Esophagus muscularis mucosa (tissue), 4 donors: ENCODE results near the gene KCNMB1. TPM values are rescaled to one million over a fixed set of nuclear protein-coding genes. Genes with fewer than 3 reads are reported as not detected.

Source experiments
- DNase-seq: peaks from one replicate; pipeline ENCODE4 v3.0.0-alpha.2; 2017; ENCODE audit errors: extremely low spot score
- H3K27ac ChIP-seq, 4 donors: fragments of 200-600 bp; sonication (generic); replicated peaks in 1 of 4; 1 replicate in 3 of 4; 2 replicates in 1 of 4; pipeline ENCODE4 v1.5.1; 2016 to 2019; ENCODE audit warnings: mild to moderate bottlenecking in 1 of 4
- H3K27me3 ChIP-seq, 4 donors: fragments of 200-600 bp; sonication (generic); one replicate each; pipeline versions ENCODE4 v1.5.1 to v1.6.0; 2016 to 2019
- H3K36me3 ChIP-seq, 4 donors: fragments of 200-600 bp; sonication (generic); one replicate each; pipeline ENCODE4 v1.5.1; 2016 to 2019
- H3K4me1 ChIP-seq, 4 donors: fragments of 200-600 bp; sonication (generic); one replicate each; pipeline ENCODE4 v1.5.1; 2016 to 2019
- H3K4me3 ChIP-seq, 4 donors: fragments of 200-600 bp; sonication (generic); 1 replicate in 2 of 4; 2 replicates in 2 of 4; pipeline ENCODE4 v1.5.1; 2016 to 2019; ENCODE audit warnings: mild to moderate bottlenecking in 4 of 4, moderate library complexity in 1 of 4
- H3K9me3 ChIP-seq, 4 donors: fragments of 200-600 bp; sonication (generic); 1 replicate in 3 of 4; 2 replicates in 1 of 4; pipeline ENCODE4 v1.5.1; 2016 to 2019
- EP300 ChIP-seq: sonication (generic); formaldehyde crosslinking; IDR thresholded peaks from one replicate; pipeline ENCODE4 v1.6.1; 2017; ENCODE audit warnings: antibody characterized with exemption
- POLR2A ChIP-seq: fragments of 450-650 bp; IDR thresholded peaks from one replicate; pipeline ENCODE4 v1.6.1; 2017; ENCODE audit warnings: antibody characterized with exemption, moderate library complexity, mild to moderate bottlenecking, low read depth
- POLR2AphosphoS5 ChIP-seq, 2 donors: sonication (generic); formaldehyde crosslinking; IDR thresholded peaks; one replicate each; pipeline ENCODE4 v1.6.1; 2017; ENCODE audit warnings: antibody characterized with exemption in 2 of 2
- WGBS: methylation state at CpG from one replicate; pipeline ENCODE4 v1.1.5; 2018; 5-methylcytosine and 5-hydroxymethylcytosine counted together
- intact Hi-C: fragments of 100-400 bp; cut with DNase I; formaldehyde crosslinking; loops from one replicate; pipeline ENCODE4 v1.15.1; 2023
- total RNA-seq, 4 donors: library from RNA; depleted of rRNA; stranded (reverse); fragments of >200 nt; gene quantifications; one replicate each; pipeline versions ENCODE4 v1.1.0 to v1.2.1, GENCODE V29; 2016
- TF ChIP-seq, protein P1 (sequence below), 3 experiments: fragments of 200-600 bp in 2 of 3; fragments of 450-650 bp in 1 of 3; sonication (generic) in 2 of 3; IDR thresholded peaks; one replicate each; pipeline ENCODE4 v1.5.1; 2017 to 2019; ENCODE audit warnings: antibody characterized with exemption in 3 of 3, mild to moderate bottlenecking in 2 of 3, moderate library complexity in 1 of 3

KCNMB1 gene
- total RNA-seq, 4 donors from 2014 or later = 45.6 to 83.0 (median 78.8) TPM

DNA sequence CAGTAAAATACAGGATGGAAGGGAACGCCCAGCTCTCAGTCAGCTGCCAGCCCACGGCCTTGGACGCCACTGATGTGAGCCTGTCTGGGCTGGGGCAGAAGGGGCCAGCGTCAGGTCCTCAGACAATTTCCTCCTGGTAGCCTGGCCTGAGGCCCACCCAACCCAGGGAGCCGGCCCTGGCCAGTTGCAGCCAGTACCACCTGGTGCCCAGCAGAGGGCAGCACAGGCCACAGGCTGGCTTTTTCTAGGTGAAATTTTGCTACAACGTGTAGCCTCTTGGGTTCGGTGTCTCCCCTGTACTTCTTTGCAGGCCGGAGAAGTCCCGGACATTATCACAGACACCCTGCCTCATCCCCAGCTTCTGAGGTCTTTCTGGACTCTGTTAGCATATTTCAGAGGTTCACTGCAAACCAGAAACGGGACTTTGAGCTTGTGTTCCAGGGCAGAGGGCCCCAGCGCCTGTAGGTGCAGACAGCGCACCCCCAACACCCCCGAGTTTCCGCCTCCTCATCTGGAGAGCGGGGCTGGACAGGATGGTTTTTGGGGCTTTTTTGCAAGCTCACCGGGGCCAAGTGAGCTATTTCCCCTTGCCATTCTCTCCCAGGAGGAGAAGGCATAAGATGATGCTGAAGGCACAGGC lies 45.9 kb upstream of the KCNMB1 start:
- no peaks in the 10 kb centered on the region for H3K9me3 ChIP-seq
- no peaks in the 10 kb centered on the region for H3K36me3 ChIP-seq
- H3K4me1 ChIP-seq = peaks cover 0 to 7% (median 0%) of the 10 kb centered on the region in 4 donors
- DNase-seq = no peak
- peaks cover 0 to 31% (median 1%) of the 10 kb centered on the region in 4 donors for H3K27me3 ChIP-seq
- intact Hi-C loops = loop anchor here (2.0 kb wide), 1 partner anchor 198 kb away; no protein-coding TSS in a partner anchor
- H3K27ac ChIP-seq = no peak overlapping the region
- 48% methylated on average over 9 of the region's 16 CpGs for WGBS
- TF ChIP-seq EP300 (no peak), POLR2A (no peak), POLR2AphosphoS5 (IDR thresholded peaks at IDR 0.05) (no peak)
- TF ChIP-seq, protein P1, sequence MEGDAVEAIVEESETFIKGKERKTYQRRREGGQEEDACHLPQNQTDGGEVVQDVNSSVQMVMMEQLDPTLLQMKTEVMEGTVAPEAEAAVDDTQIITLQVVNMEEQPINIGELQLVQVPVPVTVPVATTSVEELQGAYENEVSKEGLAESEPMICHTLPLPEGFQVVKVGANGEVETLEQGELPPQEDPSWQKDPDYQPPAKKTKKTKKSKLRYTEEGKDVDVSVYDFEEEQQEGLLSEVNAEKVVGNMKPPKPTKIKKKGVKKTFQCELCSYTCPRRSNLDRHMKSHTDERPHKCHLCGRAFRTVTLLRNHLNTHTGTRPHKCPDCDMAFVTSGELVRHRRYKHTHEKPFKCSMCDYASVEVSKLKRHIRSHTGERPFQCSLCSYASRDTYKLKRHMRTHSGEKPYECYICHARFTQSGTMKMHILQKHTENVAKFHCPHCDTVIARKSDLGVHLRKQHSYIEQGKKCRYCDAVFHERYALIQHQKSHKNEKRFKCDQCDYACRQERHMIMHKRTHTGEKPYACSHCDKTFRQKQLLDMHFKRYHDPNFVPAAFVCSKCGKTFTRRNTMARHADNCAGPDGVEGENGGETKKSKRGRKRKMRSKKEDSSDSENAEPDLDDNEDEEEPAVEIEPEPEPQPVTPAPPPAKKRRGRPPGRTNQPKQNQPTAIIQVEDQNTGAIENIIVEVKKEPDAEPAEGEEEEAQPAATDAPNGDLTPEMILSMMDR (IDR thresholded peaks at IDR 0.05) = peak in 2 of 3 experiments; percentile 95 to 98
- no peak overlapping the region for H3K4me3 ChIP-seq

DNA sequence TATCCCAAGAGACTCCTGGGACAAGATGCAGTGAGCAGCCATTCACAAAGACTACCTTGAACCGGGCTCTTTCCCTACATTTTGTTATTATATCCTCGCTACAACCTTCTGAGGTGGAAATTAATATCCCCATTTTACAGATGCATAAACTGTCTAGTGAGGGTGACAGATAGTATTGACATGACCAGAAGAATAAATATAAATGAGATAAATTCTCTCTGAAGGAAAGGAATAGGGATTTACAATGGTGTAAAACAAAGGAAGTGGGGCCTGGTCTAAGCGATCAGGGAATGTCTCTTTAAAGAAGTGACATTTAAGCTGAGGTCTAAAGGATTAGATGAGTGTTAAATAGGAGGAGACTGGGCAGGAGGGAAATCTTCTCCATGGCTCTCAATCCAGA lies 43.5 kb upstream of the KCNMB1 start:
- 94% methylated on average over 3 of the region's 3 CpGs for WGBS
- Histone ChIP-seq H3K27me3 (peaks cover 0 to 35% (median 3%) of the 10 kb centered on the region in 4 donors), H3K9me3 (no peaks in the 10 kb centered on the region), H3K4me1 (peaks cover 0 to 10% (median 2%) of the 10 kb centered on the region in 4 donors), H3K27ac (no peak overlapping the region), H3K36me3 (no peaks in the 10 kb centered on the region), H3K4me3 (no peak overlapping the region)
- TF ChIP-seq POLR2AphosphoS5 (IDR thresholded peaks at IDR 0.05) (no peak), POLR2A (no peak), EP300 (no peak)
- TF ChIP-seq, protein P1 (IDR thresholded peaks at IDR 0.05) = no peak
- intact Hi-C loops = no loop called here
- DNase-seq = no peak

DNA sequence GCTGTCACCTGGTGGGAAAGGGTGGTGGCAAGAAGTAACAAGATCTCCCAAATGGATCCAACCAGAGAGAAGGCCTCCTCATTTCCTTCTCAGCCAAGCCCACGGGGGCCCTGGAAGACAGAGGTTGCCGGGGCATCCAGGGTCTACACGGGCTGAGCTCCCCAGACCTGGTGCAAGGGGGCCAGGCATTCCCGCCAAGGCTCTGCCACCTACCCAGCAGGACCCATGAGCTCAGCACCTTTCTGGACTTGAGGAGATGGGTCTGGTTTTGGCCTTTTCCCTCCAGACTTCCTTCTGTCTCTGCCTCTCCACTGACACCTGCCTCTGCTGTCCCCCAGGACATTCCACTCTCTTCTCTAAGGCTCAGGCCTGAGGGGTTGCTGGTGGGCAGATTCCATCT lies 42.4 kb upstream of the KCNMB1 start:
- H3K36me3 ChIP-seq = no peaks in the 10 kb centered on the region
- no peak overlapping the region for H3K27ac ChIP-seq
- H3K27me3 ChIP-seq = peaks cover 0 to 41% (median 3%) of the 10 kb centered on the region in 4 donors
- intact Hi-C loops = no loop called here
- peaks cover 5 to 19% (median 10%) of the 10 kb centered on the region in 4 donors for H3K4me1 ChIP-seq
- TF ChIP-seq POLR2AphosphoS5 (IDR thresholded peaks at IDR 0.05) = no peak
- no peak for TF ChIP-seq POLR2A
- no peak for TF ChIP-seq EP300
- TF ChIP-seq, protein P1 (IDR thresholded peaks at IDR 0.05) = no peak
- 94% methylated on average over 4 of the region's 4 CpGs for WGBS
- no peak for DNase-seq
- no peaks in the 10 kb centered on the region for H3K9me3 ChIP-seq
- no peak overlapping the region for H3K4me3 ChIP-seq

DNA sequence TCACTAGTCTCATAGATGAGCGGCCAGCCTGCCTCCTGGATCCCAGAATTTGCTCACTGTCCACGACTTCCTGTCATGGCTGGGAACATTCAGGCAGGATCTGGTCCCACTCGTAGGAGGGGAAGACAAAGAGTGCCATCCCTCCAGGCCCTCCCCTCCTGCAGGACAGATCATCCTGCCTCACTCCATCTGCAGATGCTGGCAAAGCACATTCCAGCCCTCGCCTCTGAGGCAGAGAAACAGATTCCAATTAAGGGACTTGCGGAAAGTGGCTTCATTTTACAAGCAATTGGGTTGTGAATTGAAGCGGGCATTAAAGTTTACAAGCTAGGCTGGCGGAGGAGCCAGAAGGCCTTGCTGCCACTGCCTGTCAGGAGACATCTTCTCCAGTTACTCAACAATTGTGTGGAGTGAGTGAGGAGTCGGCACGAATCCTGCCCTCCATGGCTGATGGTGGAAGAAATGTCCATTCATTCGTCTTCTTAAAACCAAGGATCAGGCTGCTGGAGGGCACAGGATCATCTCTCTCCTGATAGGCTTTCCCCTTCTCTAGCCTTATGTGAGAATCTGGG lies 41.8 kb upstream of the KCNMB1 start:
- Histone ChIP-seq H3K4me3 (no peak overlapping the region), H3K27ac (no peak overlapping the region), H3K36me3 (no peaks in the 10 kb centered on the region), H3K4me1 (peaks cover 7 to 19% (median 11%) of the 10 kb centered on the region in 4 donors), H3K9me3 (no peaks in the 10 kb centered on the region), H3K27me3 (peaks cover 0 to 43% (median 3%) of the 10 kb centered on the region in 4 donors)
- WGBS = 85% methylated on average over 10 of the region's 10 CpGs
- no peak for DNase-seq
- TF ChIP-seq POLR2A = no peak
- TF ChIP-seq POLR2AphosphoS5 (IDR thresholded peaks at IDR 0.05) = no peak
- TF ChIP-seq, protein P1 (IDR thresholded peaks at IDR 0.05) = no peak
- TF ChIP-seq EP300 = no peak
- intact Hi-C loops = no loop called here
